SU-DHL-6 (cell line): Measurements from ENCODE around the gene CCDC60.

Source experiments
- CTCF ChIP-seq: fragments of 200-600 bp; sonication (generic); IDR thresholded peaks from one replicate; pipeline ENCODE4 v1.5.1; 2017; ENCODE audit warnings: antibody characterized with exemption, mild to moderate bottlenecking, low read length, moderate library complexity; ENCODE audit not compliant: insufficient read depth, poor library complexity, severe bottlenecking
- EZH2phosphoT487 ChIP-seq: fragments of 200-600 bp; sonication (generic), shearing (Covaris generic); conservative IDR thresholded peaks from 2 replicates; pipeline ENCODE4 v1.6.1; 2018; ENCODE audit warnings: mild to moderate bottlenecking, antibody characterized with exemption, low read length, moderate library complexity, mixed read lengths

- no peak for TF ChIP-seq CTCF
- TF ChIP-seq EZH2phosphoT487: no peak
Observed at GRCh38 chr12:119425623-119426022, 91.1 kb downstream of the CCDC60 start.
